GM19452 (cell line): ENCODE results near the gene ANKRD11.

ENCODE experiments used
- ATAC-seq: cut with Tn5 transposase; IDR thresholded peaks from one replicate; pipeline ENCODE4 v1.9.1; 2021; ENCODE audit not compliant: unreplicated experiment

The ANKRD11 gene

GRCh38 chr16:89290472-89290871, 199.9 kb downstream of the ANKRD11 start:
- no peak for ATAC-seq

DNA sequence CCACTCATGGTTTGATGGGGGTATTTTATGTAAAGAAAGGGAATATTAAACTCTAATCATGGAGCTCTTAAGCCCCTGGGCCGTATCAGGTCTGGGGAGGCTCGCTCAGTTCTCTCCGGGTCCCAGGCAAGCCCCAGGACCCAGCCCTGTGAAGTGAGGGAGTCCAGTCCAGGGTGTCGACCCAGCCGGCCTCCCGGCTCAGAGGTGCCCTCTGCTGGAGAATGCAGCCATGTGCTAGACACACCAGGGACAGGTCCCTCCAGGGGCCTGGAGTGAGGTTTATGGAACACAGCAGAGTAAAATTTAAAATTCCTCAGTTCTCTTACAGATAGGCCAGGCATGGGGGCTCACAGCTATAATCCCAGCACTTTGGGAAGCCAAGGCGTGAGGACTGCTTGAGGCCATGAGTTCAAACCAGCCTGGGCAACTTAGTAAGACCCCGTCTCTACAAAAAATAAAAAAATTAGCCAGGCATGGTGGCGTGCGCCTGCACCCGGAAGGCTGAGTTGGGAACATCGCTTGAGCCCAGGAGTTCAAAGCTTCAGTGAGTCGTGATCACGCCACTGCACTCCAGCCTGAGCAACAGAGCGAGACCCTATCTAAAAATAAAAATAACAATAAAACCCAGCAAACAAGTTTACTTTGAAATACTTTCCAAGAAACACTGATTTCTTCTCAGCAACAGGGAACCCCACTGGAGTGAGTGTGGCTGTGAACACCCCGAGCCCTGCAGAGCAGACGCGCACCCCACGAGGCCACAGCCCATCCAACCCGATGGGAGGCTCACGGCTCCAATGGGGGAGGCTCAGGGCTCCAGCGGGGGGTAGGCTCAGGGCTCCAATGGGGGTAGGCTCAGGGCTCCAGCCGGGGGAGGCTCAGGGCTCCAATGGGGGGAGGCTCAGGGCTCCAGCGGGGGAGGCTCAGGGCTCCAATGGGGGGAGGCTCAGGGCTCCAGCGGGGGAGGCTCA, 200.6 kb downstream of the ANKRD11 start:
- no peak for ATAC-seq

DNA sequence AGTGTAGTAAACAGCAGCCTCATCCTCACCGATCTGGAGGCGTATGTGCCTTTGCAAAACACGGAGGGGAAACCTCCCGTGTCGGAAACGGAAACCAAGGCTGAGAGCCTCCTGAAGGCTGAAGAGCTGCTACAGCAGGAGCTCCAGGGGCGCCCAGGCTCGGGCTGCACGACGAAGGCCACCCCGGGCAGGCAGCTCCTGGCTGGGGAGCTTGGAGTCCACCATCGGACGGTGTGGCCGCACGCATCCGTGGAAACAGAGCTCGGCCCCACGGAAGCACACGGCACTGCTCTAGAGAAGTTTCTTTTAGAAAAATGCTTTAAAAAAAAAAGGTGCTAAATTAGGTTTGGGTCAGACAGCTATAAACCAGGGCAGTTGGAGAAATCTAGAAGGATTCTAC, 201.4 kb downstream of the ANKRD11 start:
- no peak for ATAC-seq

GRCh38 chr16:89288577-89288844, 201.8 kb downstream of the ANKRD11 start:
- no peak for ATAC-seq

GRCh38 chr16:89287777-89288576, 202.4 kb downstream of the ANKRD11 start:
- no peak for ATAC-seq

DNA sequence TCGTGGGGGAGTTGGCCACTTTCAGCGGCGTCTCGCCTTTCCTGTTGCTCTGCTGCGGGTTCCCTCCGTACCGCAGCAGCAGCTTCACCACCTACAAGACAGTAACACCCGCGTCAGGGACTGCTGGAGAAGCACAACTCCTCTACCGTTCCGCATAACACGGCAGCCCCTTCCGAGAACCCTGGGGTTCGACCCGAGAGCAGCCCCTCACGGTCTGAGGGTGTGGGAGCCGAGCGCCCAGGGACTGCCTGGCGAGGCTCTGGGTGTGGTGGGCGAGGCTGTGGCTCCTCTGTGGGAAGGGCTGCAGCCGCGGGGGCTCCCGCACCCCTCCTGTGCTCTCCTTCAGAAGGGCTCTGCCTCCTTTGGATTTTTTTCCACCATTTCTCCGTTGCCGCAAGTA, 204.3 kb downstream of the ANKRD11 start:
- no peak for ATAC-seq

GRCh38 chr16:89285381-89285780, 205.0 kb downstream of the ANKRD11 start:
- ATAC-seq: no peak

GRCh38 chr16:89283449-89283848, 206.9 kb downstream of the ANKRD11 start:
- ATAC-seq: no peak

DNA sequence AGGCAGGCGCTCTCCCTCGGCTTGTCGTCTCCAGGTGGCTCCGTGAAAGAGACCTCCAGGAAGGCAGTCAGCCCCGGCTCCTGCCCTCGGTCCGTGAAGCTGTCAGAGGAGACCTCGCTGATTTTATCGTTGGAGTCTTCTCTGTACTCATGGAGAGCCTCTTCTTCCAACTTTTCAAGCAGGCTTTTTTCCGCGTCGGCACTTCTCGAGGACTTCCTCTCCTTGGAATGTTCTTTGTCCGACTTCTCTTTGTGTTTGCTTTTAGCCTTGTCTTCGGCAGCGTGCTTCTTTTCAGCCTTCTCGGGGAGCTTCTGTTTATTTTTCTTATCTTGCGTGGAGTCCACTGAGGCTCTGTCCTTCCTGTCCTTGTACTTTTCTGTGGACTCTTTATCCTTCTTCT, 207.8 kb downstream of the ANKRD11 start:
- no peak for ATAC-seq

- ATAC-seq: no peak
Observed at GRCh38 chr16:89281829-89282228, 208.5 kb downstream of the ANKRD11 start.

DNA sequence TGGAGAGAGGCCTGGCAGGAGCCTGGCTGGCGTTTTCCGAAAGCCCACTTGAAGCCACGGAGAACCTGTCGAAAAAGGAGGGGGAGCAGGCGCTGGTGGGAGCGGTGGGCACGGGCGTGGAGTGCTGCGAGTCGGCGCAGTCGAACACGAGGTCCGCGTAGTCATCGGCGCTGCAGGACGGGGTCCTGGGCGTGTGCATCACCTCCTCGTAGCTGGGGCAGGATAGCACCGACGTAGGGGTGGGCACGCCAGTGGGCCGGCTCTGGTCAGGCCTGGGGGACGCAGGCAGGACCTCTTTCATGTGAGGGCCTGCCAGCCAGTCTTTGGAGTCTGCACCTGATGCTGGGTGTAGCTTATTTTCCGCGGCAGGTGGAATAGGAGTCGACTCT, 209.2 kb downstream of the ANKRD11 start:
- no peak for ATAC-seq

DNA sequence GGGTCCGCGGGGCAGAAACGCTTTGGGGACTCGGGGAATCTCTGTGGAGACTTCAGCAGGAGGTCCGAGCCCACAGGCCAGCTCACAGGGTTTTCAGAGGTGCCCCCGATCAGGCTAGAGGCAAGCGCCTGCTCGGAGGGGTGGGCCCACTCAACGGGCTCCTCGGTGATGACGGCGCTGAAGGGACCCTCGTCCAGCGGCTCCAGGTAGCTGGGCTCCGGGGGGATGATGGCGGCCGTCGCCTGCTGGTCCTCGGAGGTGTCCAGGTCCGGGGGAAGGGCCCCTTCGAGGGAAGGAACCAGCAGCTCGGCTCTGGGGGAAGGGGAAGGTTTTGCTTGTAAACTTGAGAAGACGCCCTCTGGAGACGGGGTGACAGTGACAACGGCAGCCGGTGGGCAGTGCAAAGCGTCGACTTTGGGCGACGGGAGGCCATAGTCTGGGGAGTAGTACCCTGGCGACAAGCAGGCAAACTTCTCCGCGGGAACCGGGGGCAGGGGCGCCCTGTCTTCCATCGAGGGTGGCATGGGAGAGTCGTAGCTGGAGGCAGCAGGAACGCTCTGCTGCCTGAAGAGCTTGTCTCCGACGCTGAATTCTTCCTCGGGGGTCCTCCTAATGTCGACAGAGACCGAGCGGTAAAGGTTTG, 209.7 kb downstream of the ANKRD11 start:
- no peak for ATAC-seq

DNA sequence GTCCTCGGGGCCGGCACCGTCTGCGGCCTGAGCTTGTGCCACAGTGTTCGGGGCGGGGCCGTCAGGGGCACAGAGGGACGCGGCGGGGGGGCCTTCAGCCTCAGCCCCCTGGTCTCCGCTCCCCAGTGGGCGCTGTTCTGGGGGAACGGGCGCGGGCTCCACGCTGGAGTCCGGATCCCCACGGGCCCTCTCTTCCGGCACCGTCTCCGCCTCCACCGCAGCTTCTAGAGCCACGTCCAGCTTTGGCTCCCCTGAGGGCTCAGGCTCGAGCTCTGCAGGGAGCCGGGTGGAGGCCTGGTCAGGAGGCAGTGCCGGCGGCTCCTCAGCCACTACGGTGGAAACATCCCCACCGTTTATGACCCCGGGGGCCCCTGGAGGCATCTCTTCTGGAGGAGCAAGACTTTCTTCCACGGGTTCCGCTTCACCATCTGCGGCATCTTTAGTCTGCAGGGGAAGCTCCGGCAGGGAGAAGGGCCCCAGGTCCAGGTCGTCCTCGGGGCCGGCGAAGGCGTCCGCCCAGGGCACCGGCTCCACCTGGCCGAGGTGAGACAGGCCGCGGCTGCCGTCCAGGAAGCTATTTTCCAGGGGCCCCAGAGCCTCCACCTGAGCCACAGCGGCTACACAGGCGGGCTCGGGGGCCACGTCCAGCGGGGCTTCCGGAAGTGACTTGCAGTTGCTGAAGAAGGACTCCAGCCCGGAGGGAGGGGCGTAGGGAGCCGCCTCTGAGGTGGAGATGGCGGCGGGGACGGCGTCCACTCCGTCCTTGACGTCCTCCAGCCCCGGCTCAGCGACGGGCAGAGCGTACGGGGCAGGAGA, 210.5 kb downstream of the ANKRD11 start:
- no peak for ATAC-seq

DNA sequence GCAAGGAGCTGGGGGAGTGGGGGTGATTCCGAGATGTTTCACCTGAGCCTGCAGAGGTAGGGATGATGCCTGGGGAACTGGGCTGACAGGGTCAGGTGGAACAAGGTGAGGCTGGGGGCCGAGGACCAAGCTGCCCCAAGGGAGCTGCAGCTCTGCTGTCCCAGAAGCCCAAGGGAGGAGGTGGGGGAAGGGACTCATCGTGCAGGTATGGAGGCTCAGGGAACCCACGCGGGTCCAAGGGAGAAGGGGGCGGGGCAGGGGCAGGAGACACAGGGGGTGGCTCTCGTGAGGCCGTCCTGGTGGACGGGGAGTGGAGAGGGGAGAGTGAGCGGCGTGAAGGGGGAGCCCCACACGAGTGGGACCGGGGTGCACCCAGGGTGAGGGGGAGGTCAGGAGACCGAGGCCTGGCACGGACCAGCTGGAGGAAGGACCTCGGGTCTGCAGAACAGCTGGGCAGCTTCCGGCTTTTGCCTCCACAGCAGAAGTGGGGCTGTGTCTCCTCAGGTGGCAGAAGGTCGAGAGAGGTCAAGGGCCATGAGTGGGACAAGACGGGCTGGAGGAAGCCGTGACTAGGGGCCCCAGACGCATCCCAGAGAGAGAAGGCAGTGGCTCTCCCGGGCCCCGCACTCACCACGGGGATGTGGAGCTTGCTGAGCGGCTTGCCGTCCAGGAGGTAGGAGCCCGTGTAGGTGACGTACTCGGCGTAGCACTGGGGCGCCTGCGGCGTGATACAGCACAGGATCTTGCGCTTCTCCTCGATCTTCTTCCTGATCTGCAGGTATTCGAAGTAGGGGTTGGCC, 211.7 kb downstream of the ANKRD11 start:
- no peak for ATAC-seq

- ATAC-seq: no peak
Observed at GRCh38 chr16:89277641-89278341, 212.6 kb downstream of the ANKRD11 start.

- no peak for ATAC-seq
Observed at GRCh38 chr16:89277049-89277448, 213.3 kb downstream of the ANKRD11 start.

GRCh38 chr16:89275837-89276720, 214.3 kb downstream of the ANKRD11 start:
- ATAC-seq: no peak

GRCh38 chr16:89275284-89275584, 215.1 kb downstream of the ANKRD11 start:
- no peak for ATAC-seq
